CD4-positive, alpha-beta T cell treated with Interleukin-10 for 1 hour (primary cell): ENCODE measurements around the gene RASA4.
A peak's percentile ranks its signal among the peaks of the same experiment; 100 is the strongest.
"Not testable (repeated sequence)": the region's sequence is repeated elsewhere in the genome, so short reads cannot be mapped to it uniquely, and the experiment has no call there.

Experiments used
- DNase-seq: peaks from one replicate; pipeline ENCODE4 v3.0.0-alpha.2; 2020

RASA4 gene

GRCh38 chr7:102616507-102617125, at the start of gene RASA4:
TSS of gene RASA4 (minus strand) at chr7:102616756. CDS start at chr7:102616689, 67 bp downstream.
- peak; percentile 55 for DNase-seq

DNA sequence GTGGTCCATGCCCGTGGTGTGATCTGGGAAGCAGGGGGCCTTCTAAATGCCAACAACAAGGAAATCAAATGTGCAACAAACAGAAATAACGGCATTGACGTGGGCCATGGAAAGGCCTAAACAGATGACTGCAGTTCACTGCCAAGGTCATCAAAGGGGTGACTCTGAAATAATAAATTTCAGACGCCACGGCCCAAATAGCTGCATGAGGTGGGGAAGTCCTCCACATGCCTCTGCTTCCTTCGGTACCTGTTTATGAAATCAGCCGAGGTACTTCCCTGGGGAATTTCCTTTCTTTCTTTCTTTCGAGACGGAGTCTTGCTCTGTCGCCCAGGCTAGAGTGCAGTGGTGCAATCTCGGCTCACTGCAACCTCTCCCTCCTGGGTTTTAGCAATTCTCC, 48.2 kb upstream of the RASA4 start:
- not testable (repeated sequence) for DNase-seq

DNA sequence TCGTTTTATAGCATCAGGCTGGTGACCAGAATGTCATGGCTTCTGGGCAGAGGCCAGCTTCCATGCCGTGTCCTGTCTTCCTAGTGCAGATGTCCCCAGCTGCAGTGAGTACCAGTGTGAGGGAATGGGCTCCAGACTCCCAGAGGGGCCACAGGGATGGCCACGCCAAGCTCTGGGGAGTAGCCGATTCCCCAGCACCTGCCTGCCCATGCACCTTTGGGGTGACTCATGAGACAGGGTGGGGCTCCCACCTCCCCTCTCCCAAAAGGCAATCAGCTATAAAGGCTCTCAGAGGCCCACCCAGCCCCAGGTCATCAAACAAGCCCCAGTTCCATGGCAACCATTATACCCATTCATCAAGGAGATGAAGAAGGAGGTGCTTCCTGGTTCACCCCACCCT, 33.4 kb upstream of the RASA4 start, which contains the start of gene SPDYE2B:
Gene SPDYE2B (plus strand): TSS at position 396 of the 400 bp plus-strand sequence. CDS start 2,030 bp downstream, outside the sequence.
- DNase-seq = not testable (repeated sequence)

- not testable (repeated sequence) for DNase-seq
These were observed 31.3 kb upstream of the RASA4 start for GRCh38 chr7:102647813-102648212.

DNA sequence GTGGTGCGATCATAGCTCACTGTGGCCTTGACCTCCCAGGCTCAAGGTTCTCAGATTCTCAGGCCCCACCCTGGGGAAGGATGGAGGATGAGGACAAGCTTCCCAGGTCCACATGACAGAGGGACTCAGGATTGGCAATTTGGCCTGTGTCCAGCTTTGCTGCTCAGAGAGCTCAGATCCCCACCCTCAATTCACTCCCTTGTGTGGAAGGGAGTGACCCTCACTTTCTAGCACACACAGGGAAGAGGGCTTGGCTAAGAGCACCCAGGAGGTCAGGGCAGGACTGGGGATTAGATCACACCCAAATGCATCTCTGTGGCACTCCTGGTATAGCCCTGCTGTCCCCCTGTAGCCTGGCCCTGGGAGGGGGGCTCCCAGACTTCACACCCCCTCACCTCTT, 26.8 kb upstream of the RASA4 start:
- DNase-seq = not testable (repeated sequence)

GRCh38 chr7:102642691-102643090, 26.1 kb upstream of the RASA4 start, which contains the start of gene UPK3BL1:
TSS of gene UPK3BL1 (minus strand) at chr7:102642791. CDS start at chr7:102642741, 50 bp downstream.
- not testable (repeated sequence) for DNase-seq

- not testable (repeated sequence) for DNase-seq
These were observed 22.3 kb upstream of the RASA4 start for GRCh38 chr7:102638848-102639247.

GRCh38 chr7:102636956-102637355, 20.4 kb upstream of the RASA4 start:
- not testable (repeated sequence) for DNase-seq

GRCh38 chr7:102635354-102635753, 18.8 kb upstream of the RASA4 start:
- not testable (repeated sequence) for DNase-seq

DNA sequence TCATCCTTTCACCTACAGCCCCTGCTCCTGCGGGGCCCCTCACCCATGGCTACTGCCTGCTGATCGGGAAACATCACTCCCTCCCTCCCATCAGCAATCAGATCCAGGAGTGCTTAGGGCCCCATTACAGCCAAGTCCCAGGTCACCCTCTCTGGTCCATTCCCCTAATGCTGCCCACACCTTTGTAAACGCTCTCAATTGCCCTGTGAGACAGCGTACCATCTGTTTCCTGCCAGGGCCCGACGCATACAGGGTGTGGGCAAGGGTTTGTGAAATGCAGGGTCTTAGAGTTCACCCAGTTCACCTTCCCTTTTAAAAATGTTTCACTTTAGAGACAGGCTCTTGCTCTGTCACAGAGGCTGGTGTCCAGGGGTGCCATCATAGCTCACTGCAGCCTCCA, 17.7 kb upstream of the RASA4 start:
- DNase-seq = not testable (repeated sequence)

DNA sequence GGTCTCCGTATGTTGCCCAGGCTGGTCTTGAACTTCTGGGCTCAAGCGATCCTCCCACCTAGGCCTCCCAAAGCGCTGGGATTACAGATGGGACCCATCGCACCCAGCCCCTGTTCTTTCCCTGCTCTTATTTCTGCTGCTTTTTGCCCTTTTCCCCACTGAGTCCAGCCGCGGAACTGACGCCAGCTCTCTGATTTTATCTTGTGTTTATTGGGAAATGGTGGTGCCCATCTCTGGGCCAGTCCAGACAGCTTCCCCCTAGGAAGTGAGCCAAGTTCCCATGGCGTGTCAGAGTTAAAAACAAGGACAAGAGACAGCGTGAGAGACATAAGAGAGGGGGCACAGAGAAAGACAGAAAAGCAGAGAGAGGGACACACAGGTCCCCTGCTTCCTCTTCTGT, 14.1 kb upstream of the RASA4 start:
- not testable (repeated sequence) for DNase-seq

DNA sequence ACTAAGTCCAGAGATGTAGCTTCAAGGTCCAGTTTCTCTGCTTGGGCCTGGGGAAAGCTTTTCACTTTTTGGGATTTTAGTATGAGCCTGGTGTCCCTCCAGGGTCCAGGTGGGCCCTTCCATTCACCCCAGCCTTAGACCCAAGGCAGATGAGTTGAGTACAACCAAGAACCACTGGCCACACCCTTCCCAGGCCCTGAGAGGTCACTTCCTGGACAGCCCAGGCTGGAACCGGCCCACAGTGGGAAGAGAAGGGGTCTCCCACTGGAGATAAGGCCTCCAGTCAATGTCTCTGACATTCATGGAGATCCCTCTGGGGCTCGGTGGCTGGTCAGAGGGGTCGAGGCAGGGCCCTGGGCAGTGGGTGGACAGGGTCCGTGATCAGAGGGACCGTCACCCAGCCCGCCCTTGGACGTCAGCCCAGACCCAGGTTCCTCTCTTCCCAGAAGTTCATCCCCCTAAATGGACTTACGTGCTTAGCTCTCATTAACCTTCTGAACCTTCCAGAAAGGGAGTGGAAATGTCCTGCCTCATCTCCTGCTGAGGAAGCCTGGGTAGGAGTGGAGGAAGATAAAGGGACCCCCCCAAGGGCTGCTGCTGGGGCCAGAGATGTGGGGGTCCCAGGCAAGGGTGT, 10.8 kb upstream of the RASA4 start:
- not testable (repeated sequence) for DNase-seq

DNA sequence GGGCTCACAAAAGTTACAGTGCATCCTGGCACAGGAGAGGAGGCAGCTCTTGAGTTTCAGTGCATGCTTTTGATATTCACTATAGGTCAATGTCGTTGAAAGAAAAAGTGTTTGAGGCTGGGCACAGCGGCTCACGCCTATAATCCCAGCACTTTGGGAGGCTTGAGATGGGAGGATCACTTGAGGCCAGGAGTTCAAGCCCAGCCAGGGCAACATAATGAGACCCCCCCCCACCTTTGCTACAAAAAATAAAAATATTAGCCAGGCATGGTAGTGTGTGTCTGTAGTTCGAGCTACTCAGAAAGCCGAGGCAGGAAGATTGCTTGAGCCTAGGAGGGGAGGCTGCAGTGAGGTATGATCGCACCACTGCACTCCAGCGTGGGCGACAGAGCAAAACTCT, 1.6 kb upstream of the RASA4 start:
- not testable (repeated sequence) for DNase-seq

DNA sequence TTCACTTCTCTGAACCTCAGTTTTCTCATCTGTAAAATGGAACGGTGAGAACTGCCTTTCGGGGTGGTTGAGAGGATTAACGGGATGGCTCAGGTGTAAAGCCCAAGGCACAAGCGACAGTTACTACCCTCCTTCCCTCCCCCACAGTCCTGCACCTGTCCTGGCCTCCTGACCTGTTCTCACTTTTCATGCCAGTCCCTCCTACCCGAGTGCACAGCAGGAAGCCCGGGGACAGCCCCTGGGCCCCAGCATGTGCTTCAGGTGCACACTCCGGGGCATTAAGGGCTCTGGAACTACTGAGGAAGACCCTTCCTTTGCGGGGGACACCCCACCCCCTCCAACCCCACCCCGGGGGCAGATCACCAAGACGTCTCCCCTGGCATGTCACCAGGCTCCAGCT, 626 bp downstream of the RASA4 start:
- not testable (repeated sequence) for DNase-seq

GRCh38 chr7:102614873-102615272, 1.7 kb downstream of the RASA4 start:
- DNase-seq = not testable (repeated sequence)

DNA sequence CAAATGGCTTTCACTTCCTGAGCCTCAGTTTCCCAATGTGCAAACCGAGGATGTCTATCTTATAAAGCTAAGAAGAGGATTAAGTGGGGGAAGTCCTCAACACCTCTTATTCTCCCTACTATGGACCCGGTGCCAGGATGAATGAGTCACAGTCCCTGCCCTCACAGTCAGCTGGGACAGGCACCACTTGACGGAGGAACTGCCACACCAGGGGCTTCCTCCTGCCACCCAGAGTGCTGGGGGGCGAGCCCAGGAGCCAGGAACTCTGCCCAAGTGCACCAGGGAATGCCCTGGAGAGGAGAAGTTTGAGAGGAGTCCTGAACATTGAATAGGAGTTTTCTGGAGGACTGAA, 2.2 kb downstream of the RASA4 start:
- DNase-seq = not testable (repeated sequence)

- DNase-seq = not testable (repeated sequence)
These were observed 2.8 kb downstream of the RASA4 start for GRCh38 chr7:102613575-102614345.

- DNase-seq = not testable (repeated sequence)
These were observed 4.8 kb downstream of the RASA4 start for GRCh38 chr7:102611675-102612325.

DNA sequence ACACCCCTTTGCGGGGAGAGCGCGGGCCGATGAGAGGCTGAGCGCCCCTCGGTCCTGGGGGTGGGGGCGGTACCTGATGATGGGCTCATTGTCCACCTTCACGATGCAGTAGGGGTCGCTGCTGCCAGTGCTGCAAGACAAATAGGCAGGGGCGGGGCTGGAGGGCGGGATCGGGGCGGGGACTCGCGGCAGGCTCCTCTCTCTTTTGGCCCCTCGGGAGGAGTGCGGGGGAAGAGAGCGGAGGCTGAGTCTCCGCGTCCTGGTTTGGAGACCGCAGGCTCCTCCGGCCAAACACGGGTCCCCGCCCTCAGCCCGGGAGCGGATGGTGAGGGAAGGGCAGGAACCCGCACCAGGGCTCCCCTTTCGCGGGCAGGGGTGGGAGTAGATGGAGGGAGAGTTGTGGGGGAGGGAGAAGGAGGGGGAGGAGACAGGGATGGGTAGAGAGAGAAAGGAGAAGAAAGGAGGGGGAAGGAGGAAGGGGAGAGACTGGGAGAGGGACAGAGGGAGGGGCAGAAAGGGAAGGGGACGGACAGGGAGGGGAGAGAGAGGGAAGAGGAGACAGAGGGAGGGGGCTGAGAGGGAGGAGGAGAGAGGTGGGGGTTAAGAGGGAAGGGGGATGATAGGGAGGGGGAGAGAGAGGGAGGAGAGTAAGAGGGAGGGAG, 5.4 kb downstream of the RASA4 start:
- DNase-seq = not testable (repeated sequence)

- DNase-seq = not testable (repeated sequence)
These were observed 6.1 kb downstream of the RASA4 start for GRCh38 chr7:102610441-102610840.

GRCh38 chr7:102609734-102610133, 6.8 kb downstream of the RASA4 start:
- DNase-seq = not testable (repeated sequence)

DNA sequence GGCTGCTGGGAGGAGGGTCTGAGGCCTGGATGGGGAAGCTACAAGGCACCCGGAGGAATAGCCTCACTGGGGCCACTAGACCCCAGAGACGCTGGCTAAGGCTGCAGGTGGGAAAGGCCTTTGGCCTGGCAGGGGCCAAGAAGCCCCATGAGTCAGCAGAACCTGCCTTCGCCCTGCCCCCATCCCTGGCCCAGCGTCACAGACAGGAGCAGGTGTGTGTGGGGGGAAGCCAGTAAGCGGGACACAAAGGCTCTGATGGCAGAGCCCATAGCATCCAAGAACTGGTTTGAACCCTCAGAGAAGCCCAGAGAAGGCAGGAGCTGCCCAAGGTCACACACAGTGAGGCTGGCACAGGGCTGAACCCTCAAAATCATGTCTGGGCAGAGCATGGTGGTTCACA, 9.7 kb downstream of the RASA4 start:
- not testable (repeated sequence) for DNase-seq
